ENCODE measurements around the gene EVX2. TPM values are rescaled to one million over a fixed set of nuclear protein-coding genes. Genes with fewer than 3 reads are reported as not detected.

Gene EVX2
- total RNA-seq, 2 experiments from 2014 or later: not detected

DNA sequence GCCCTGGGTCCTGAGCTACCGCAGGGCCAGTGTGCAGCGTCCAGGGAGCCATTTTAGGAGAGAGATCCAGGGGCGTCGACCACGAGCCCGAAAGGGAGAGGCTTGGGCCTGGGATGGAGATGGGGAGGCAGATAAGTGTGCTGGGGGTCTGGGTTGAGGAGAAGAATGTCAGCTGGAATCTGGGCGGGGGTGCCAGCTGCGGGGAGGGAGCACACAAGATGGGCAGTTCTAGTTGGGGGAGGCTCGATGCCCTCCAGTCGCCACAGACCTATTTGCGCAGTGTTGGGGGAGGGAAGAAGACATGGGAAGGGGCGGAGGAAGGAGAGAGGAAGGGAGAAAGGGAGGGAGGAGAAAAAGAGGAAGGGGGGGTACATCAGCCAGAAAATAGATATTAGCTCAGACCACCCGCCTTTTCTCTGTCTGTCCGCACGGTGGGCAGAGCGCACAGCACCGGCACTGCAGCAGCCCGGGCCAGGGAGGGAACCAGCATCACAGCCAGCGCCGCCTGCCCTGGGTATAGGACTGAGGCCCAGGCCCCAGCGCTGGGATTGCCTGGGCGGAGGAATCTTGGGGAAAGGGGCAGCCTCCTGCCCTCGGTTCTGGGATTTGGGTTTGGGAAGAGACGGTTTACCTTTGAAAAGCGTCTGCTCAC lies 21.4 kb upstream of the EVX2 start:
- no peak for ATAC-seq

GRCh38 chr2:176104316-176105077 lies 20.7 kb upstream of the EVX2 start:
- ATAC-seq: no peak
- ChIA-PET POLR2A (no interaction called here), CTCF (interaction anchor here (0.7 to 1.0 kb wide), 4 partner anchors 9 to 415 kb away, joined by 3 read pairs; no protein-coding TSS in a partner anchor)
- Mint-ChIP-seq H3K9me3 (ENCODE audit: low read depth) (no peaks in the 10 kb centered on the region), H3K27ac (no peak overlapping the region), H3K36me3 (ENCODE audit: low read depth) (no peaks in the 10 kb centered on the region), H3K4me3 (no peak overlapping the region), H3K4me1 (peaks cover 23% of the 10 kb centered on the region), H3K27me3 (peaks cover 75% of the 10 kb centered on the region)
- no peak for DNase-seq
- intact Hi-C loops (cut with DNase I, micrococcal nuclease): no loop called here

More for the DNA sequence above, 21.4 kb upstream of the EVX2 start:
- ChIA-PET POLR2A (no interaction called here), CTCF (interaction anchor here (0.8 to 1.0 kb wide), 2 partner anchors 38 to 415 kb away, joined by 3 read pairs; no protein-coding TSS in a partner anchor)
- intact Hi-C loops (cut with DNase I, micrococcal nuclease): no loop called here
- no peak for DNase-seq
- no peaks in the 10 kb centered on the region for H3K9me3 Mint-ChIP-seq (ENCODE audit: low read depth)
- peaks cover 80% of the 10 kb centered on the region for H3K27me3 Mint-ChIP-seq
- no peaks in the 10 kb centered on the region for H3K36me3 Mint-ChIP-seq (ENCODE audit: low read depth)
- no peak overlapping the region for H3K4me3 Mint-ChIP-seq
- H3K27ac Mint-ChIP-seq: no peak overlapping the region
- peaks cover 23% of the 10 kb centered on the region for H3K4me1 Mint-ChIP-seq

DNA sequence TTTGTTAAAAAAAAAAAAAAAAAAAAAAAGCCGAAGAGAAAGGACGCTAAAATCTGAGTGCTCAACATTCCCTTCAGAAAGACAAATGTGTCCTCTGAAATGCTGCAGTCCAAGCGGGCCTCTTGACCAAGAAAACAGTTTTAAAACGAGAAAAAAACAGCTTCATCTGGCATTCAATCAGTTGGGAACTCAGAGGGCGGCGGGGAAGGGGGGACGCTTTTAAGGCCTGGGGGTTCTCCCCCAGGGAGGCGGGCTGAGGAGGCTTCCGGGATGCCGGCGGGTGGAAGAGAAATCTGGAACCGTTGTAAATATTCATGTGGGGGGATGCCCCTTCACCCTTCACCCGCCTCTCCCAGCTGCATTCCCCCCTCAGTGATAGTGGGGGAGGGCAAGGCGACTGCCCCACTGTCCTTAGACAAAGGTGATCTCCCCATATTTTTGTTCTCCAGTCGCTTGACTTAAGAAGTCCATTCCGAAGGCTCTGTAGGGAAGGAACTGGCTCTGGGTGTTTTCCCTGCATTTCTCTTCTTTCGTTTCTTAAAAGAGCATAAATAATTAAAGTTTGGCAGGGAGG lies 20.1 kb upstream of the EVX2 start:
- peaks cover 75% of the 10 kb centered on the region for H3K27me3 Mint-ChIP-seq
- ATAC-seq (no peak), DNase-seq (no peak)
- no peaks in the 10 kb centered on the region for H3K36me3 Mint-ChIP-seq (ENCODE audit: low read depth)
- peaks cover 20% of the 10 kb centered on the region for H3K4me1 Mint-ChIP-seq
- no peak overlapping the region for H3K4me3 Mint-ChIP-seq
- intact Hi-C loops (cut with DNase I, micrococcal nuclease): no loop called here
- ChIA-PET CTCF (interaction anchor here (0.7 kb wide), 2 partner anchors 10 to 150 kb away, joined by 3 read pairs; no protein-coding TSS in a partner anchor), POLR2A (no interaction called here)
- no peaks in the 10 kb centered on the region for H3K9me3 Mint-ChIP-seq (ENCODE audit: low read depth)
- H3K27ac Mint-ChIP-seq: no peak overlapping the region

DNA sequence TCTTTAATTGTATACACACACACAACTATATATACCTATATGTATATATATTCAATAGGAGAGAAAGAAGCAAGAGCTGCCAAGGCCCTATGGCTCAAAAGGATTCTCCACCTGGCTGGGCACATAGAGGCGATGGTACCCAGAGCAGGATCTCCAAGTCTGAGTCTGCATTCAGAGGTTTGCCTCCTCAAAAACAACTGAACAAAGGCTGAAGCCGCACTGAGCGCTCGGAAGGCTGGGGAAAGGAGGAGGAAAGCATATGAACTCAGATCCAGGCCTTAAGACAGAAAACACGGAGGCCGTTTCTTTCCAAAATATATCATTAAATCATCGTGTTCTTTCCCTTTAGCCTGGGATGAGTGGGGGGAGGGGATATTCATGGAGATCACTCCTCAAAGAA lies 19.4 kb upstream of the EVX2 start:
- no peaks in the 10 kb centered on the region for H3K36me3 Mint-ChIP-seq (ENCODE audit: low read depth)
- H3K4me3 Mint-ChIP-seq: no peak overlapping the region
- intact Hi-C loops (cut with DNase I, micrococcal nuclease): no loop called here
- H3K4me1 Mint-ChIP-seq: peaks cover 18% of the 10 kb centered on the region
- POLR2A ChIA-PET: no interaction called here
- H3K27me3 Mint-ChIP-seq: peaks cover 74% of the 10 kb centered on the region
- DNase-seq (no peak), ATAC-seq (no peak)
- CTCF ChIA-PET: interaction anchor here (0.6 to 1.5 kb wide), 6 partner anchors 12 to 1404 kb away, joined by 3 to 6 read pairs (median 3); no protein-coding TSS in a partner anchor
- H3K27ac Mint-ChIP-seq: no peak overlapping the region
- no peaks in the 10 kb centered on the region for H3K9me3 Mint-ChIP-seq (ENCODE audit: low read depth)

DNA sequence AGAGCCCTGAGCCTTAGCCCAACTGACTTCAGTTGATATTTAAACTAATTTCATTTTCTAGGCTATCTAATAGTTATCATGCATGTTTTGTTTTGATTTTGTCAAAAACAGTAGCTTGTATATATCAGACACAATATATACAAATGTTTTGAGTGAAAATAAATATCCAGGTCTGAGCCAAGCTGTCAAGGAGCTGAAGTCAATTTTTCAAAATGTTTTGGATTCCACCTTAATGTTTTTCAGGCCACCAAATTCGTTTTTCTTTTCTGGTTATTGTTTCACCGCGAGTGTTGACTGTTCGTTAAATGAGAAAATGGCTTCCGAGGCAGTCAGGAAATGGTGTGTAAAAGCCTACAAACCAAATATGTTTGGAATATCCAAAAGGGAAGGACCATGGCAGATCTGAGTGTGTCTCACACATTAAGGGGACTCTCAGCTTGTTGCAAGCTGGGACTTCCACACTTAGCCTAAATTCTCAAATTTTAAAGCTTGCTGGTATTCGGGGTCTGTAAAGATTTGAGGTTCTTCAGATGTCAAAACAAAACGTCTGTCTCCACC lies 18.6 kb upstream of the EVX2 start:
- Mint-ChIP-seq H3K4me1 (peaks cover 26% of the 10 kb centered on the region), H3K36me3 (ENCODE audit: low read depth) (no peaks in the 10 kb centered on the region), H3K9me3 (ENCODE audit: low read depth) (no peaks in the 10 kb centered on the region), H3K27me3 (peaks cover 80% of the 10 kb centered on the region), H3K4me3 (no peak overlapping the region), H3K27ac (no peak overlapping the region)
- DNase-seq (no peak), ATAC-seq (no peak)
- CTCF ChIA-PET: interaction anchor here (0.6 to 1.5 kb wide), 9 partner anchors 8 to 1404 kb away, joined by 3 to 6 read pairs (median 3); no protein-coding TSS in a partner anchor
- intact Hi-C loops (cut with DNase I, micrococcal nuclease): no loop called here
- POLR2A ChIA-PET: no interaction called here

- peaks cover 28% of the 10 kb centered on the region for H3K4me1 Mint-ChIP-seq
- no peaks in the 10 kb centered on the region for H3K36me3 Mint-ChIP-seq (ENCODE audit: low read depth)
- ChIA-PET POLR2A (no interaction called here), CTCF (interaction anchor here (0.8 to 1.5 kb wide), 7 partner anchors 9 to 734 kb away, joined by 3 to 5 read pairs (median 3); no protein-coding TSS in a partner anchor)
- peaks cover 81% of the 10 kb centered on the region for H3K27me3 Mint-ChIP-seq
- H3K9me3 Mint-ChIP-seq (ENCODE audit: low read depth): no peaks in the 10 kb centered on the region
- no peak for ATAC-seq
- no peak overlapping the region for H3K4me3 Mint-ChIP-seq
- no peak for DNase-seq
- no peak overlapping the region for H3K27ac Mint-ChIP-seq
- intact Hi-C loops (cut with DNase I, micrococcal nuclease): no loop called here
Observed at GRCh38 chr2:176101842-176102241, 18.1 kb upstream of the EVX2 start.

GRCh38 chr2:176101216-176101830 lies 17.6 kb upstream of the EVX2 start:
- Mint-ChIP-seq H3K4me1 (peaks cover 32% of the 10 kb centered on the region), H3K36me3 (ENCODE audit: low read depth) (no peaks in the 10 kb centered on the region), H3K27ac (no peak overlapping the region), H3K27me3 (peaks cover 84% of the 10 kb centered on the region), H3K9me3 (ENCODE audit: low read depth) (no peaks in the 10 kb centered on the region), H3K4me3 (no peak overlapping the region)
- POLR2A ChIA-PET: no interaction called here
- CTCF ChIA-PET: interaction anchor here (0.6 to 1.5 kb wide), 5 partner anchors 10 to 83 kb away, joined by 3 to 5 read pairs (median 3); no protein-coding TSS in a partner anchor
- DNase-seq (no peak), ATAC-seq (no peak)
- intact Hi-C loops (cut with DNase I, micrococcal nuclease): no loop called here

GRCh38 chr2:176100547-176101140 lies 16.9 kb upstream of the EVX2 start:
- intact Hi-C loops (cut with DNase I, micrococcal nuclease): no loop called here
- POLR2A ChIA-PET: no interaction called here
- no peak overlapping the region for H3K27ac Mint-ChIP-seq
- peaks cover 82% of the 10 kb centered on the region for H3K27me3 Mint-ChIP-seq
- H3K36me3 Mint-ChIP-seq (ENCODE audit: low read depth): no peaks in the 10 kb centered on the region
- H3K9me3 Mint-ChIP-seq (ENCODE audit: low read depth): no peaks in the 10 kb centered on the region
- ATAC-seq (no peak), DNase-seq (no peak)
- CTCF ChIA-PET: interaction anchor here (1.3 kb wide), 1 partner anchor 20 kb away, joined by 3 read pairs; no protein-coding TSS in a partner anchor
- peaks cover 27% of the 10 kb centered on the region for H3K4me1 Mint-ChIP-seq
- H3K4me3 Mint-ChIP-seq: no peak overlapping the region

- Mint-ChIP-seq H3K9me3 (ENCODE audit: low read depth) (no peaks in the 10 kb centered on the region), H3K27me3 (peaks cover 82% of the 10 kb centered on the region), H3K4me3 (no peak within 1 kb of the TSS), H3K27ac (no peak within 1 kb of the TSS), H3K36me3 (ENCODE audit: low read depth) (no peaks in the 10 kb centered on the region), H3K4me1 (peaks cover 25% of the 10 kb centered on the region)
- POLR2A ChIA-PET: no interaction called here
- CTCF ChIA-PET: interaction anchor here (4.7 kb wide), 1 partner anchor 411 kb away, joined by 86 read pairs; no protein-coding TSS in a partner anchor
- DNase-seq (no peak), ATAC-seq (no peak)
- intact Hi-C loops (cut with DNase I, micrococcal nuclease): loop anchor here (1.0 to 10.0 kb wide), 5 partner anchors 18 to 1398 kb away; partner anchors contain the start of gene LNPK (in 1 of the 2)
Observed at GRCh38 chr2:176099728-176100546, 16.2 kb upstream of the EVX2 start, which contains the start of gene HOXD12. Gene HOXD12 (plus strand): TSS chr2:176099795. CDS start chr2:176099802, 7 bp downstream.

DNA sequence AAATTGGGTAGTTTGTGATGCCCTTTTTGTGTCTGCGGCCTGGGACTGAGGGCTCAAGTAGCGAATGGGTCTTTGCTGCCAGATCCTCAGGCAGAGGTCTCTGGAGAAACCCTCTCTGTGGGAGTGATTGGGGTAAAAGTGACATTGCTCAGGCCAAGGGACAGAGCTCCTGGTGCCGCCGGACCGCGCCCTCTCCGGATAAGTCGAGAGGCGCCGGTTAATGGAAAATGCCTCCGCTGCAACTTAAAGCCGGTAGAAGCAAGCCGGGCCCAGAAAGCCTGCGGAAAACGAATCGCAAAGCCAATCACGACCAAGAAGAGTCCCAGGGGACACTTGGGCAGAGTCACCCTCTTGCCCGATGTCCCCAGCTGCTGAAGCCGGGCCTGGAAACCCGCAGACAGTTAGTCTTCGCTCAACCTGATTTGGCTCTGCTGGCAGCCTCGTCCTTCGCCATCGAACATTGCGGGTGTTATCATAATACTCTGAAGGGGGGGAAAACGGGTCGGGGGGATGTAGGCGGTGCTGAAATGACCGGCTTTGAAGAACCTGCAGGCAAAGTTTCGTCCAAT lies 15.5 kb upstream of the EVX2 start:
- intact Hi-C loops (cut with DNase I, micrococcal nuclease): loop anchor here (1.0 to 10.0 kb wide), 5 partner anchors 17 to 1397 kb away; partner anchors contain the start of gene LNPK (in 1 of the 2)
- DNase-seq (no peak), ATAC-seq (no peak)
- H3K36me3 Mint-ChIP-seq (ENCODE audit: low read depth): no peaks in the 10 kb centered on the region
- H3K4me1 Mint-ChIP-seq: peaks cover 19% of the 10 kb centered on the region
- ChIA-PET POLR2A (no interaction called here), CTCF (interaction anchor here (0.7 to 4.7 kb wide), 2 partner anchors 17 to 410 kb away, joined by 4 to 86 read pairs; partner anchors contain the start of gene HOXD10)
- H3K27me3 Mint-ChIP-seq: peaks cover 83% of the 10 kb centered on the region
- no peak overlapping the region for H3K27ac Mint-ChIP-seq
- no peak overlapping the region for H3K4me3 Mint-ChIP-seq
- no peaks in the 10 kb centered on the region for H3K9me3 Mint-ChIP-seq (ENCODE audit: low read depth)
